Neural crest cell (in vitro differentiated cells): ENCODE measurements around the gene IGLL1. TPM values are rescaled to one million over a fixed set of nuclear protein-coding genes. Genes with fewer than 3 reads are reported as not detected.
"Not testable (repeated sequence)": the region's sequence is repeated elsewhere in the genome, so short reads cannot be mapped to it uniquely, and the experiment has no call there.

Experiments used
- DNase-seq: peaks from one replicate; pipeline ENCODE4 v3.0.0; 2021; ENCODE audit warnings: low read depth, mixed read lengths, low spot score
- H3K27ac Mint-ChIP-seq: one replicate; pipeline ENCODE4 v1.8.0; 2021; ENCODE audit warnings: mild to moderate bottlenecking, mixed read lengths; ENCODE audit not compliant: unreplicated experiment
- H3K27me3 Mint-ChIP-seq: 2 replicates; pipeline ENCODE4 v1.8.0; 2021; ENCODE audit warnings: low read depth, mild to moderate bottlenecking, mixed read lengths
- H3K36me3 Mint-ChIP-seq: 2 replicates; pipeline ENCODE4 v1.8.0; 2021; ENCODE audit warnings: low read depth, mild to moderate bottlenecking, mixed read lengths
- H3K4me1 Mint-ChIP-seq: 2 replicates; pipeline ENCODE4 v1.8.0; 2021; ENCODE audit warnings: mixed read lengths
- H3K4me3 Mint-ChIP-seq: one replicate; pipeline ENCODE4 v1.8.0; 2021; ENCODE audit warnings: mild to moderate bottlenecking, mixed read lengths
- H3K9me3 Mint-ChIP-seq: 2 replicates; pipeline ENCODE4 v1.8.0; 2021; ENCODE audit warnings: mixed read lengths
- total RNA-seq: library from RNA; stranded (reverse); gene quantifications from 2 replicates; pipeline ENCODE4 v1.2.1, GENCODE V29; 2021
- TF ChIP-seq, protein P1 (sequence below): fragments of 200-600 bp; sonication (generic); conservative IDR thresholded peaks from 2 replicates; pipeline ENCODE4 v1.5.0; 2021; ENCODE audit warnings: antibody characterized with exemption, mild to moderate bottlenecking

IGLL1 gene
- total RNA-seq, 1 donor from 2014 or later: not detected

DNA sequence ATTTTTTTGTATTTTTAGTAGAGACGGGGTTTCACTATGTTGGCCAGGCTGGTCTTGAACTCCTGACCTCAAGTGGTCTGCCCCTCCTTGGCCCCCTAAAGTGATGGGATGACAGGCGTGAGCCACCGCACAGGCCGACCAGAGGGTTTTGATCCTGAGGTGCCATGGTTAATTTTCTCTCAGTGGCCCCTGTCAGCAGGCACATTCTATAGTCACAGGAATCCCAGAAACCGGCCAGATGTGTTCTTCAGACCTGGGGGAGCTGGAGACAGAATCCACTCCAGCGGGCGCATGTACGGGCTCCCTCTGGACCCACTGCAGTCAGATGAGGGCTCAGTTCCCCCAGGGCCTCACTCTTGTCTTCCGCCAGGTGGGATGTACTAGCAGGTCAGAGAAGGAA is 17.0 kb downstream of the IGLL1 start:
- H3K27me3 Mint-ChIP-seq: peaks cover 6% of the 10 kb centered on the region
- H3K4me1 Mint-ChIP-seq: peaks cover 23% of the 10 kb centered on the region
- no peak overlapping the region for H3K4me3 Mint-ChIP-seq
- TF ChIP-seq, protein P1, sequence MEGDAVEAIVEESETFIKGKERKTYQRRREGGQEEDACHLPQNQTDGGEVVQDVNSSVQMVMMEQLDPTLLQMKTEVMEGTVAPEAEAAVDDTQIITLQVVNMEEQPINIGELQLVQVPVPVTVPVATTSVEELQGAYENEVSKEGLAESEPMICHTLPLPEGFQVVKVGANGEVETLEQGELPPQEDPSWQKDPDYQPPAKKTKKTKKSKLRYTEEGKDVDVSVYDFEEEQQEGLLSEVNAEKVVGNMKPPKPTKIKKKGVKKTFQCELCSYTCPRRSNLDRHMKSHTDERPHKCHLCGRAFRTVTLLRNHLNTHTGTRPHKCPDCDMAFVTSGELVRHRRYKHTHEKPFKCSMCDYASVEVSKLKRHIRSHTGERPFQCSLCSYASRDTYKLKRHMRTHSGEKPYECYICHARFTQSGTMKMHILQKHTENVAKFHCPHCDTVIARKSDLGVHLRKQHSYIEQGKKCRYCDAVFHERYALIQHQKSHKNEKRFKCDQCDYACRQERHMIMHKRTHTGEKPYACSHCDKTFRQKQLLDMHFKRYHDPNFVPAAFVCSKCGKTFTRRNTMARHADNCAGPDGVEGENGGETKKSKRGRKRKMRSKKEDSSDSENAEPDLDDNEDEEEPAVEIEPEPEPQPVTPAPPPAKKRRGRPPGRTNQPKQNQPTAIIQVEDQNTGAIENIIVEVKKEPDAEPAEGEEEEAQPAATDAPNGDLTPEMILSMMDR: no peak
- no peak for DNase-seq
- no peaks in the 10 kb centered on the region for H3K36me3 Mint-ChIP-seq
- H3K9me3 Mint-ChIP-seq: no peaks in the 10 kb centered on the region
- no peak overlapping the region for H3K27ac Mint-ChIP-seq

GRCh38 chr22:23562186-23562585 is 17.9 kb downstream of the IGLL1 start:
- Mint-ChIP-seq H3K36me3 (no peaks in the 10 kb centered on the region), H3K9me3 (no peaks in the 10 kb centered on the region), H3K4me1 (peaks cover 19% of the 10 kb centered on the region), H3K4me3 (no peak overlapping the region), H3K27me3 (peaks cover 3% of the 10 kb centered on the region), H3K27ac (no peak overlapping the region)
- TF ChIP-seq, protein P1: no peak
- DNase-seq: no peak

- H3K36me3 Mint-ChIP-seq, H3K4me3 Mint-ChIP-seq, H3K27me3 Mint-ChIP-seq, DNase-seq, H3K9me3 Mint-ChIP-seq, H3K27ac Mint-ChIP-seq: not testable (repeated sequence)
- peaks cover 19% of the 10 kb centered on the region for H3K4me1 Mint-ChIP-seq
These were observed 19.0 kb downstream of the IGLL1 start for GRCh38 chr22:23561025-23561510.

- not testable (repeated sequence) for H3K4me3 Mint-ChIP-seq, H3K9me3 Mint-ChIP-seq, H3K27ac Mint-ChIP-seq, H3K27me3 Mint-ChIP-seq, DNase-seq, H3K36me3 Mint-ChIP-seq
- H3K4me1 Mint-ChIP-seq: peaks cover 12% of the 10 kb centered on the region
These were observed 19.9 kb downstream of the IGLL1 start for GRCh38 chr22:23560215-23560614.

DNA sequence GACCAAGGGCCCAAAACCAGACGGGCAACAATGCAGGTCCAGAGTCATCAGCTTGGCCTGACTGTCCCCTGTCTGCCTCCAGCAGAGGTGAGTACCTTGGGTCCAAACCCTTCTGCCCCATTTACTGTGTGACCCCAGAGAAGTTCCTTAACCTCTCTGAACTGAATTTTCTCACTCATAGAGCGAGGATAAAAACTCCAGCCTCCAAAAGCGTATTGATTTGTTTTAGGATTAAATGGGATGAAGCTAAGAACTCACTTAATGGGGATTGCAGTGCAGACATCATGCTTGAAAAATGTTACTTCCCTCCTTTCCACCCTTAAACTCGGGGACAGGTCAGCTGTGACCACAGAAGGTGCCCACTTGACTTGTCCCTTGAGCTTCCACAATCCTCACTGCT is 22.6 kb downstream of the IGLL1 start:
- Mint-ChIP-seq H3K4me1 (peaks cover 9% of the 10 kb centered on the region), H3K9me3 (no peaks in the 10 kb centered on the region), H3K27ac (no peak overlapping the region), H3K36me3 (no peaks in the 10 kb centered on the region), H3K27me3 (no peaks in the 10 kb centered on the region), H3K4me3 (no peak overlapping the region)
- no peak for DNase-seq
- TF ChIP-seq, protein P1: no peak

DNA sequence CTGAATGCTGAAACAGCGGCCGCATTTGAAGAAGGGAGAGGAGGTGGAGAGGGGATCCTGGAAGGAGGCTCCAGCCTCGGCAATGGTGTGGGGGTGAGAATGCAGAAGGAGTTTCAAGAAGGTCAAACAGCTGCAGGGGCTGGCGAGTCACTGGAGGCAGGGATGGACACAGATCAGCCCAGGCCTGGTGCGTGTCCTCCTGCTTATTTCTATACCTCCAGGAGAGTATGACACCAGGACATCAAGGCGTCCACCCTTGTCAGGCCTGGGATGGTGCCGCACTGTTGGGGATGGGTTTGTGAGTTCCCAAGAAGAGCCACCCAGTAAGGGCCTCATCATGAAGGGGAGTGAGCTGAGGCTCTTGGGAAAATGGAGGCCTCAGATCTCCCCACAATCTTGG is 23.1 kb downstream of the IGLL1 start:
- H3K27me3 Mint-ChIP-seq: no peaks in the 10 kb centered on the region
- H3K36me3 Mint-ChIP-seq: no peaks in the 10 kb centered on the region
- no peaks in the 10 kb centered on the region for H3K9me3 Mint-ChIP-seq
- TF ChIP-seq, protein P1: no peak
- H3K4me1 Mint-ChIP-seq: peaks cover 9% of the 10 kb centered on the region
- no peak overlapping the region for H3K27ac Mint-ChIP-seq
- H3K4me3 Mint-ChIP-seq: no peak overlapping the region
- no peak for DNase-seq
